HG03565 (cell line): ENCODE data around the gene GPR176.

Experiments used
- ATAC-seq: cut with Tn5 transposase; IDR thresholded peaks from one replicate; pipeline ENCODE4 v1.9.1; 2021; ENCODE audit warnings: mild to moderate bottlenecking, moderate library complexity; ENCODE audit not compliant: unreplicated experiment

The GPR176 gene

GRCh38 chr15:39786447-39787056 is 133.5 kb downstream of the GPR176 start:
- no peak for ATAC-seq

- no peak for ATAC-seq
Observed at GRCh38 chr15:39785841-39786240, 134.2 kb downstream of the GPR176 start.

- ATAC-seq, result no peak
Observed at GRCh38 chr15:39785139-39785538, 134.9 kb downstream of the GPR176 start.

- no peak for ATAC-seq
Observed at GRCh38 chr15:39784638-39785037, 135.4 kb downstream of the GPR176 start.

- no peak for ATAC-seq
Observed at GRCh38 chr15:39784125-39784524, 135.9 kb downstream of the GPR176 start.

- no peak for ATAC-seq
Observed at GRCh38 chr15:39783244-39783820, 136.7 kb downstream of the GPR176 start.

- peak; percentile 89 for ATAC-seq
Observed at GRCh38 chr15:39782441-39783138, 137.5 kb downstream of the GPR176 start, which contains the start of gene FSIP1. TSS of gene FSIP1 (minus strand) at chr15:39782841. CDS start at chr15:39776524, 6,317 bp downstream.

GRCh38 chr15:39781967-39782302 is 138.1 kb downstream of the GPR176 start:
- ATAC-seq, result no peak

- no peak for ATAC-seq
Observed at GRCh38 chr15:39781147-39781966, 138.7 kb downstream of the GPR176 start.

- ATAC-seq, result no peak
Observed at GRCh38 chr15:39778021-39778420, 142.0 kb downstream of the GPR176 start.

- ATAC-seq, result no peak
Observed at GRCh38 chr15:39777496-39777895, 142.6 kb downstream of the GPR176 start.

GRCh38 chr15:39776068-39776467 is 144.0 kb downstream of the GPR176 start:
- ATAC-seq, result no peak

GRCh38 chr15:39774688-39775267 is 145.3 kb downstream of the GPR176 start:
- ATAC-seq, result no peak

- no peak for ATAC-seq
Observed at GRCh38 chr15:39770748-39771689, 149.0 kb downstream of the GPR176 start.

GRCh38 chr15:39767921-39768320 is 152.1 kb downstream of the GPR176 start:
- no peak for ATAC-seq

GRCh38 chr15:39761006-39761405 is 159.1 kb downstream of the GPR176 start:
- ATAC-seq, result no peak

GRCh38 chr15:39756806-39757522 is 163.1 kb downstream of the GPR176 start:
- ATAC-seq, result no peak

- ATAC-seq, result no peak
Observed at GRCh38 chr15:39752991-39753390, 167.1 kb downstream of the GPR176 start.

GRCh38 chr15:39752246-39752645 is 167.8 kb downstream of the GPR176 start:
- ATAC-seq, result no peak
